ENCODE data around the gene RNASE8.

DNA sequence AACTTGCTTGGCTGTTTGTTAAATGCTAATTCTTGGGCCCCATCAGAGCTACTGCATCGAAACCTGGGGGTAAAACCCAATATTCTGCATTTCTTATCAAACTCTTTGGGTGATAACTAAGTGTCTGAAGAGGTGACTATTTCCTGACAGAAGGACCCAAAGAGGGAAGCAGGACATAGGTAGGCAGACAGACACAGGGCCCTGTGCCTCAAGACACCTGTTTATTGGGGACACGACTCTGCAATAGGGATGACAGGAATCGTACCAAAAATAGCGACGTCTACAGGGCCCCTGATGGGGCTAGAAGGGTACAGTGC, 32.2 kb downstream of the RNASE8 start:
- TF ChIP-seq CTCF (IDR thresholded peaks at IDR 0.05) (no peak), POLR2A (IDR thresholded peaks at IDR 0.05) (no peak)

All from prostate gland (tissue), 2 donors.